SK-N-SH treated with all-trans-retinoic acid at 6 μM for 48 hours (cell line): ENCODE data around the gene ROBO1.

ENCODE experiments used
- ATAC-seq: fragments of 200-7000 bp; cut with Tn5 transposase; 3 replicates; pipeline ENCODE4 v1.9.1; 2020; ENCODE audit warnings: mild to moderate bottlenecking, moderate library complexity
- CREB5 ChIP-seq: fragments of 250-450 bp; sonication (Bioruptor Pico); IDR thresholded peaks from 2 replicates; pipeline ENCODE4 v1.5.1; 2020; ENCODE audit warnings: low read depth, mild to moderate bottlenecking, moderate library complexity
- CSDC2 ChIP-seq: fragments of 250-450 bp; sonication (Bioruptor Pico); IDR thresholded peaks from 2 replicates; pipeline ENCODE4 v1.5.0; 2020; ENCODE audit warnings: mild to moderate bottlenecking, moderate library complexity
- CSRNP3 ChIP-seq: fragments of 250-450 bp; sonication (Bioruptor Pico); IDR thresholded peaks from 2 replicates; pipeline ENCODE4 v1.5.1; 2021; ENCODE audit warnings: mild to moderate bottlenecking, moderate library complexity
- ESRRG ChIP-seq: fragments of 250-450 bp; sonication (Bioruptor Pico); IDR thresholded peaks from 2 replicates; pipeline ENCODE4 v1.6.1; 2021; ENCODE audit warnings: mild to moderate bottlenecking
- GLIS3 ChIP-seq: fragments of 250-450 bp; sonication (Bioruptor Pico); IDR thresholded peaks from 2 replicates; pipeline ENCODE4 v1.5.0; 2020; ENCODE audit warnings: mild to moderate bottlenecking, moderate library complexity
- ISL1 ChIP-seq: fragments of 250-450 bp; sonication (Bioruptor Pico); IDR thresholded peaks from 2 replicates; pipeline ENCODE4 v2.1.2; 2022; ENCODE audit warnings: mild to moderate bottlenecking, moderate library complexity
- OSR1 ChIP-seq: fragments of 250-450 bp; sonication (Bioruptor Pico); IDR thresholded peaks from 2 replicates; pipeline ENCODE4 v1.8.0; 2022; ENCODE audit warnings: moderate library complexity, mild to moderate bottlenecking, inconsistent platforms
- PATZ1 ChIP-seq: fragments of 250-450 bp; sonication (Bioruptor Pico); IDR thresholded peaks from 2 replicates; pipeline ENCODE4 v1.8.0; 2020; ENCODE audit warnings: mild to moderate bottlenecking, moderate library complexity, borderline replicate concordance
- POU6F1 ChIP-seq: fragments of 250-450 bp; sonication (Bioruptor Pico); IDR thresholded peaks from 2 replicates; pipeline ENCODE4 v1.8.0; 2021; ENCODE audit warnings: low read depth, mild to moderate bottlenecking, moderate library complexity, borderline replicate concordance
- PPARA ChIP-seq: fragments of 250-450 bp; sonication (Bioruptor Pico); IDR thresholded peaks from 2 replicates; pipeline ENCODE4 v1.5.0; 2020; ENCODE audit warnings: mild to moderate bottlenecking, borderline replicate concordance
- RARB ChIP-seq: fragments of 250-450 bp; sonication (Bioruptor Pico); IDR thresholded peaks from 2 replicates; pipeline ENCODE4 v1.8.0; 2021; ENCODE audit warnings: mild to moderate bottlenecking, moderate library complexity
- SNAI2 ChIP-seq: fragments of 250-450 bp; sonication (Bioruptor Pico); IDR thresholded peaks from 2 replicates; pipeline ENCODE4 v1.5.0; 2020; ENCODE audit warnings: mild to moderate bottlenecking, moderate library complexity
- TCF4 ChIP-seq: fragments of 250-450 bp; sonication (Bioruptor Pico); IDR thresholded peaks from 2 replicates; pipeline ENCODE4 v1.8.0; 2021; ENCODE audit warnings: mild to moderate bottlenecking, moderate library complexity, borderline replicate concordance
- TOX ChIP-seq: fragments of 250-450 bp; sonication (Bioruptor Pico); IDR thresholded peaks from 2 replicates; pipeline ENCODE4 v1.8.0; 2021; ENCODE audit warnings: mild to moderate bottlenecking, moderate library complexity, borderline replicate concordance
- TSHZ2 ChIP-seq: fragments of 250-450 bp; sonication (Bioruptor Pico); IDR thresholded peaks from 2 replicates; pipeline ENCODE4 v1.5.0; 2020; ENCODE audit warnings: mild to moderate bottlenecking, moderate library complexity
- ZFP3 ChIP-seq: fragments of 250-450 bp; sonication (Bioruptor Pico); IDR thresholded peaks from 2 replicates; pipeline ENCODE4 v1.5.0; 2020; ENCODE audit warnings: mild to moderate bottlenecking, moderate library complexity
- ZFP30 ChIP-seq: fragments of 450-650 bp; formaldehyde crosslinking; IDR thresholded peaks from 2 replicates; pipeline ENCODE4 v1.5.0; 2022; ENCODE audit warnings: mild to moderate bottlenecking, moderate library complexity
- ZNF565 ChIP-seq: fragments of 450-650 bp; formaldehyde crosslinking; conservative IDR thresholded peaks from 2 replicates; pipeline ENCODE4 v1.5.0; 2020; ENCODE audit warnings: low read depth, mild to moderate bottlenecking, moderate library complexity
- ZNF70 ChIP-seq: fragments of 450-650 bp; formaldehyde crosslinking; IDR thresholded peaks from 2 replicates; pipeline ENCODE4 v1.5.0; 2020; ENCODE audit warnings: mild to moderate bottlenecking, moderate library complexity

The ROBO1 gene

GRCh38 chr3:79414035-79414434, 353.8 kb downstream of the ROBO1 start:
- ATAC-seq = no peak
- TF ChIP-seq CSDC2 (CRISPR knock-in tag) (no peak), OSR1 (CRISPR knock-in tag) (no peak), ZNF565 (CRISPR knock-in tag) (no peak), CSRNP3 (no peak), ZFP30 (CRISPR knock-in tag) (no peak), ZFP3 (CRISPR knock-in tag) (no peak)

GRCh38 chr3:79412537-79412936, 355.3 kb downstream of the ROBO1 start:
- TF ChIP-seq CREB5 (CRISPR knock-in tag) (no peak), ZNF70 (CRISPR knock-in tag) (no peak), POU6F1 (CRISPR knock-in tag) (no peak), ZFP3 (CRISPR knock-in tag) (no peak), GLIS3 (CRISPR knock-in tag) (no peak), OSR1 (CRISPR knock-in tag) (no peak), TSHZ2 (no peak)
- TF ChIP-seq, all 23 proteins: peak for 0
- no peak for ATAC-seq

GRCh38 chr3:79410617-79411016, 357.2 kb downstream of the ROBO1 start:
- no peak for ATAC-seq
- TF ChIP-seq TSHZ2 (no peak), RARB (CRISPR knock-in tag) (no peak), ESRRG (CRISPR knock-in tag) (no peak), ZNF565 (CRISPR knock-in tag) (no peak), PATZ1 (CRISPR knock-in tag) (no peak), ZFP30 (CRISPR knock-in tag) (no peak), POU6F1 (CRISPR knock-in tag) (no peak), CSRNP3 (no peak), CREB5 (CRISPR knock-in tag) (no peak), CSDC2 (CRISPR knock-in tag) (no peak), PPARA (no peak), ISL1 (CRISPR knock-in tag) (no peak), SNAI2 (CRISPR knock-in tag) (no peak), TOX (CRISPR knock-in tag) (no peak), ZFP3 (CRISPR knock-in tag) (no peak), TCF4 (CRISPR knock-in tag) (no peak)
